HepG2 (cell line): ENCODE data around the gene NOS1AP. TPM values are rescaled to one million over a fixed set of nuclear protein-coding genes. Genes with fewer than 3 reads are reported as not detected.

Source experiments
- ATAC-seq: fragments of 200-7000 bp; cut with Tn5 transposase; 3 replicates; pipeline ENCODE4 v1.9.1; 2020; ENCODE audit warnings: mild to moderate bottlenecking, moderate library complexity
- BruUV-seq: library from RNA; stranded (reverse); fragments of 400-500 nt; replicated peaks from 2 replicates; lab custom pipeline; 2021; lab: Mats Ljungman, UMichigan
- CTCF ChIA-PET: fragments of 300-600 bp; formaldehyde crosslinking; extraction: SDS; loops from one replicate; lab custom pipeline; 2021; ENCODE audit warnings: low total read pairs, inconsistent platforms, low intra/inter-chr PET ratio; lab: Yijun Ruan, JAX
- POLR2A ChIA-PET: fragments of 350-600 bp; sonication (Branson Sonifier 250); formaldehyde crosslinking; loops from one replicate; lab custom pipeline; 2020; ENCODE audit warnings: antibody characterized with exemption, inconsistent platforms; lab: Yijun Ruan, JAX
- DNase-seq: peaks from one replicate; pipeline ENCODE4 v3.0.0-alpha.2; 2015; ENCODE audit warnings: low spot score
- FAIRE-seq: peaks from 3 replicates; lab custom pipeline; 2011; peaks lifted over from hg19 to GRCh38; lab: Jason Lieb, UNC
- H2AFZ ChIP-seq: one replicate; pipeline ENCODE4 v1.6.1; 2011; ENCODE audit warnings: low read length, inconsistent platforms
- H3K27ac ChIP-seq: fragments of 300-600 bp; 3 replicates; pipeline ENCODE4 v1.8.0; 2011; ENCODE audit warnings: mixed run types, mild to moderate bottlenecking, mixed read lengths, low read length, inconsistent platforms; ENCODE audit not compliant: insufficient read depth; ENCODE audit errors: extremely low read length
- H3K27me3 ChIP-seq, 2 experiments: fragments of 200-600 bp in 1 of 2; 2 replicates in 1 of 2; 3 replicates in 1 of 2; pipeline versions ENCODE4 v1.6.0 to v1.8.0; 2011; ENCODE audit warnings: low read length in 2 of 2, mild to moderate bottlenecking in 2 of 2, moderate library complexity in 2 of 2, inconsistent platforms in 1 of 2; ENCODE audit not compliant: insufficient read depth in 2 of 2, control insufficient read depth in 1 of 2
- H3K36me3 ChIP-seq, 2 experiments: fragments of 200-600 bp in 1 of 2; replicated peaks in 1 of 2; 2 replicates in 1 of 2; 3 replicates in 1 of 2; pipeline versions ENCODE4 v1.5.1 to v1.8.0; 2011; ENCODE audit warnings: low read length in 2 of 2, inconsistent platforms in 1 of 2; ENCODE audit not compliant: insufficient read depth in 2 of 2, control insufficient read depth in 1 of 2
- H3K4me1 ChIP-seq: 2 replicates; pipeline ENCODE4 v1.5.1; 2012; ENCODE audit warnings: low read length, inconsistent platforms; ENCODE audit not compliant: insufficient read depth
- H3K4me2 ChIP-seq: 2 replicates; pipeline ENCODE4 v1.6.0; 2011; ENCODE audit warnings: low read depth, low read length, inconsistent platforms
- H3K4me3 ChIP-seq, 3 experiments: fragments of 200-600 bp in 1 of 3; sonication (generic), shearing (Covaris generic) in 1 of 3; replicated peaks in 1 of 3; 2 replicates each; pipeline ENCODE4 v1.5.1; 2011 to 2016; ENCODE audit warnings: low read length in 3 of 3, inconsistent platforms in 2 of 3, low read depth in 2 of 3, mild to moderate bottlenecking in 2 of 3, control low read depth in 1 of 3, mixed read lengths in 1 of 3; ENCODE audit not compliant: insufficient read depth in 1 of 3
- H3K79me2 ChIP-seq: one replicate; pipeline ENCODE4 v1.6.1; 2011; ENCODE audit warnings: low read length, inconsistent platforms; ENCODE audit not compliant: insufficient read depth
- H3K9ac ChIP-seq: 2 replicates; pipeline ENCODE4 v1.6.0; 2011; ENCODE audit warnings: mild to moderate bottlenecking, low read depth, low read length, inconsistent platforms; ENCODE audit not compliant: insufficient read depth
- H3K9me3 ChIP-seq: 2 replicates; pipeline ENCODE4 v1.5.1; 2012; ENCODE audit warnings: mild to moderate bottlenecking, low read length
- H4K20me1 ChIP-seq: 2 replicates; pipeline ENCODE4 v1.6.0; 2011; ENCODE audit warnings: inconsistent platforms, mild to moderate bottlenecking, low read length, moderate library complexity; ENCODE audit not compliant: insufficient read depth
- BRF2 ChIP-seq: sonication (generic); formaldehyde crosslinking; IDR thresholded peaks from 2 replicates; pipeline ENCODE4 v1.8.1; 2022; ENCODE audit warnings: mild to moderate bottlenecking, missing genetic modification reagents
- HIC2 ChIP-seq: sonication (generic); formaldehyde crosslinking; IDR thresholded peaks from 2 replicates; pipeline ENCODE4 v1.9.0; 2022; ENCODE audit warnings: low read depth, missing genetic modification reagents
- NKX3-1 ChIP-seq: sonication (generic); formaldehyde crosslinking; IDR thresholded peaks from 2 replicates; pipeline ENCODE4 v1.5.0; 2020; ENCODE audit warnings: missing genetic modification reagents
- PAF1 ChIP-seq: IDR thresholded peaks from 2 replicates; pipeline ENCODE4 v1.6.1; 2016; ENCODE audit warnings: missing genetic modification reagents, missing compliant biosample characterization
- PRMT3 ChIP-seq: sonication (generic); formaldehyde crosslinking; IDR thresholded peaks from 2 replicates; pipeline ENCODE4 v1.8.1; 2022; ENCODE audit warnings: low read depth, mild to moderate bottlenecking, moderate library complexity, missing genetic modification reagents, borderline replicate concordance
- RFXANK ChIP-seq: IDR thresholded peaks from 2 replicates; pipeline ENCODE4 v1.6.1; 2016
- SNAPC5 ChIP-seq: sonication (generic); formaldehyde crosslinking; IDR thresholded peaks from 2 replicates; pipeline ENCODE4 v1.8.1; 2023; ENCODE audit warnings: mild to moderate bottlenecking, missing genetic modification reagents, borderline replicate concordance
- THRA ChIP-seq: sonication (generic); formaldehyde crosslinking; IDR thresholded peaks from 2 replicates; pipeline ENCODE4 v1.4.0; 2020; ENCODE audit warnings: missing genetic modification reagents, borderline replicate concordance
- ZNF280D ChIP-seq: sonication (generic); formaldehyde crosslinking; IDR thresholded peaks from 2 replicates; pipeline ENCODE4 v1.5.1; 2020; ENCODE audit warnings: mild to moderate bottlenecking, missing genetic modification reagents
- ZNF343 ChIP-seq: sonication (generic); formaldehyde crosslinking; IDR thresholded peaks from 2 replicates; pipeline ENCODE4 v1.4.0; 2020; ENCODE audit warnings: mild to moderate bottlenecking, missing genetic modification reagents
- ZNF451 ChIP-seq: sonication (generic); formaldehyde crosslinking; IDR thresholded peaks from 2 replicates; pipeline ENCODE4 v1.5.0; 2020; ENCODE audit warnings: mild to moderate bottlenecking, missing genetic modification reagents
- ZNF556 ChIP-seq: sonication (generic); formaldehyde crosslinking; IDR thresholded peaks from 2 replicates; pipeline ENCODE4 v1.4.0; 2020; ENCODE audit warnings: mild to moderate bottlenecking, missing genetic modification reagents, borderline replicate concordance
- ZNF607 ChIP-seq: sonication (generic); formaldehyde crosslinking; IDR thresholded peaks from 2 replicates; pipeline ENCODE4 v1.5.1; 2020; ENCODE audit warnings: missing genetic modification reagents, mild to moderate bottlenecking, borderline replicate concordance
- ZNF766 ChIP-seq: sonication (generic); formaldehyde crosslinking; IDR thresholded peaks from 2 replicates; pipeline ENCODE4 v1.5.0; 2020; ENCODE audit warnings: missing genetic modification reagents, borderline replicate concordance
- ZNF776 ChIP-seq: sonication (generic); formaldehyde crosslinking; IDR thresholded peaks from 2 replicates; pipeline ENCODE4 v1.4.0; 2020; ENCODE audit warnings: mild to moderate bottlenecking, missing genetic modification reagents
- WGBS: methylation state at CpG from one replicate; pipeline ENCODE4 v1.1.6; 2017; ENCODE audit warnings: low lambda C conversion rate; 5-methylcytosine and 5-hydroxymethylcytosine counted together
- in situ Hi-C: cut with HindIII; loops from 2 replicates; pipeline ENCODE4 v1.10.0; 2017; ENCODE audit warnings: low pct_unique_long_range_greater_than_20kb; ENCODE audit not compliant: extremely low pct_ligation_motif_present
- intact Hi-C: fragments of 100-400 bp; cut with micrococcal nuclease; formaldehyde crosslinking; loops from one replicate; pipeline ENCODE4 v1.10.0; 2022; ENCODE audit not compliant: unreplicated experiment
- polyA plus RNA-seq, 8 experiments: library from polyadenylated mRNA; depleted of rRNA in 3 of 8; stranded (reverse) in 7 of 8; unstranded in 1 of 8; fragments of >200 nt; fragmentation: Illumina TruSeq in 4 of 8; extraction: Trizol in 4 of 8; gene quantifications; 2 replicates each; pipeline versions ENCODE4 v1.2.1 to v1.2.3, GENCODE V29; 2011 to 2016; ENCODE audit warnings: low read depth in 4 of 8, missing spikeins in 1 of 8, mixed read lengths in 1 of 8; ENCODE audit not compliant: insufficient read depth in 1 of 8
- total RNA-seq, 5 experiments: library from RNA; depleted of rRNA; stranded (reverse); fragments of >200 nt; fragmentation: Illumina TruSeq; extraction: Trizol; gene quantifications; 2 replicates each; pipeline ENCODE4 v1.2.3, GENCODE V29; 2016; ENCODE audit warnings: low read depth in 1 of 5

Gene NOS1AP
- total and polyA plus RNA-seq, 2 of the 13 experiments (the other 11 are each of a cell fraction or from before 2014, with no cell fraction given): 2.0 to 3.3 TPM

- CTCF ChIA-PET: no interaction called here
- in situ Hi-C loops: no loop called here
- POLR2A ChIA-PET: no interaction called here
- Histone ChIP-seq H3K9me3 (no peaks in the 10 kb centered on the region), H3K9ac (no peak overlapping the region), H3K79me2 (no peaks in the 10 kb centered on the region), H3K4me3 (no peak overlapping the region), H3K36me3 (peaks cover 14 to 34% of the 10 kb centered on the region in 2 experiments; a peak in 4 of 5 replicates), H4K20me1 (no peaks in the 10 kb centered on the region), H3K4me2 (no peak overlapping the region), H3K4me1 (peaks cover 10% of the 10 kb centered on the region), H3K27ac (no peak overlapping the region), H2AFZ (no peak overlapping the region), H3K27me3 (no peaks in the 10 kb centered on the region)
- TF ChIP-seq HIC2 (CRISPR knock-in tag) (no peak), ZNF451 (no peak), ZNF343 (no peak), ZNF607 (CRISPR knock-in tag) (no peak), ZNF766 (CRISPR knock-in tag) (no peak), ZNF556 (CRISPR knock-in tag) (no peak), RFXANK (CRISPR knock-in tag) (no peak), THRA (CRISPR knock-in tag) (no peak), ZNF776 (CRISPR knock-in tag) (no peak), PAF1 (no peak), SNAPC5 (CRISPR knock-in tag) (no peak), NKX3-1 (CRISPR knock-in tag) (no peak), BRF2 (CRISPR knock-in tag) (no peak), PRMT3 (CRISPR knock-in tag) (no peak), ZNF280D (CRISPR knock-in tag) (no peak)
- no TSS peak for BruUV-seq
- WGBS: 97% methylated on average over 6 of the region's 7 CpGs
- intact Hi-C loops: no loop called here
- FAIRE-seq (no peak), ATAC-seq (no peak), DNase-seq (no peak)
Measured at GRCh38 chr1:162369571-162369970, 300.1 kb downstream of the NOS1AP start.
